HEK293T (cell line): ENCODE measurements around the gene RANBP3.

Source experiments
- CTCF ChIA-PET: fragments of 350-600 bp; formaldehyde crosslinking; extraction: SDS; loops from one replicate; lab custom pipeline; 2021; ENCODE audit warnings: antibody characterized with exemption, inconsistent platforms; lab: Yijun Ruan, JAX
- POLR2A ChIA-PET: fragments of 350-600 bp; formaldehyde crosslinking; extraction: SDS; loops from one replicate; lab custom pipeline; 2020; ENCODE audit warnings: antibody characterized with exemption, inconsistent platforms; lab: Yijun Ruan, JAX
- DNase-seq: peaks from one replicate; pipeline ENCODE4 v3.0.0; 2012; ENCODE audit warnings: mixed read lengths; ENCODE audit errors: extremely low spot score
- ARNT ChIP-seq: fragments of 450-650 bp; IDR thresholded peaks from 2 replicates; pipeline ENCODE4 v1.6.1; 2017; ENCODE audit warnings: mild to moderate bottlenecking
- BHLHE40 ChIP-seq: fragments of 450-650 bp; IDR thresholded peaks from 2 replicates; pipeline ENCODE4 v1.6.1; 2016; ENCODE audit warnings: mild to moderate bottlenecking, moderate library complexity, borderline replicate concordance
- CTBP1 ChIP-seq: fragments of 450-650 bp; IDR thresholded peaks from 2 replicates; pipeline ENCODE4 v1.6.1; 2016; ENCODE audit warnings: borderline replicate concordance
- ELF4 ChIP-seq: fragments of 450-650 bp; IDR thresholded peaks from 2 replicates; pipeline ENCODE4 v1.6.1; 2017; ENCODE audit warnings: antibody characterized with exemption
- FOXA1 ChIP-seq: fragments of 450-650 bp; IDR thresholded peaks from 2 replicates; pipeline ENCODE4 v1.6.1; 2016; ENCODE audit warnings: mild to moderate bottlenecking
- FOXK2 ChIP-seq: fragments of 450-650 bp; IDR thresholded peaks from 2 replicates; pipeline ENCODE4 v1.6.1; 2016; ENCODE audit warnings: mild to moderate bottlenecking
- FOXM1 ChIP-seq: fragments of 450-650 bp; IDR thresholded peaks from 2 replicates; pipeline ENCODE4 v1.6.1; 2017; ENCODE audit warnings: mild to moderate bottlenecking, borderline replicate concordance
- HDGF ChIP-seq: fragments of 450-650 bp; IDR thresholded peaks from 2 replicates; pipeline ENCODE4 v1.6.1; 2017; ENCODE audit warnings: antibody characterized with exemption, borderline replicate concordance
- L3MBTL2 ChIP-seq: fragments of 450-650 bp; conservative IDR thresholded peaks from 2 replicates; pipeline ENCODE4 v1.6.1; 2016; ENCODE audit warnings: mild to moderate bottlenecking
- LEF1 ChIP-seq: fragments of 450-650 bp; IDR thresholded peaks from 2 replicates; pipeline ENCODE4 v1.6.1; 2017; ENCODE audit warnings: mild to moderate bottlenecking, borderline replicate concordance
- NFRKB ChIP-seq: fragments of 450-650 bp; IDR thresholded peaks from 2 replicates; pipeline ENCODE4 v1.6.1; 2016; ENCODE audit warnings: mild to moderate bottlenecking, moderate library complexity
- SP1 ChIP-seq: fragments of 450-650 bp; IDR thresholded peaks from 2 replicates; pipeline ENCODE4 v1.6.1; 2017
- SUZ12 ChIP-seq: fragments of 450-650 bp; IDR thresholded peaks from 2 replicates; pipeline ENCODE4 v1.6.1; 2016; ENCODE audit warnings: mild to moderate bottlenecking
- TARDBP ChIP-seq: fragments of 450-650 bp; IDR thresholded peaks from 2 replicates; pipeline ENCODE4 v1.6.1; 2016
- ZNF384 ChIP-seq: fragments of 450-650 bp; IDR thresholded peaks from 2 replicates; pipeline ENCODE4 v1.6.1; 2016
- TF ChIP-seq, protein P1 (sequence below): fragments of 450-650 bp; IDR thresholded peaks from 2 replicates; pipeline ENCODE4 v1.6.1; 2016

RANBP3 gene

DNA sequence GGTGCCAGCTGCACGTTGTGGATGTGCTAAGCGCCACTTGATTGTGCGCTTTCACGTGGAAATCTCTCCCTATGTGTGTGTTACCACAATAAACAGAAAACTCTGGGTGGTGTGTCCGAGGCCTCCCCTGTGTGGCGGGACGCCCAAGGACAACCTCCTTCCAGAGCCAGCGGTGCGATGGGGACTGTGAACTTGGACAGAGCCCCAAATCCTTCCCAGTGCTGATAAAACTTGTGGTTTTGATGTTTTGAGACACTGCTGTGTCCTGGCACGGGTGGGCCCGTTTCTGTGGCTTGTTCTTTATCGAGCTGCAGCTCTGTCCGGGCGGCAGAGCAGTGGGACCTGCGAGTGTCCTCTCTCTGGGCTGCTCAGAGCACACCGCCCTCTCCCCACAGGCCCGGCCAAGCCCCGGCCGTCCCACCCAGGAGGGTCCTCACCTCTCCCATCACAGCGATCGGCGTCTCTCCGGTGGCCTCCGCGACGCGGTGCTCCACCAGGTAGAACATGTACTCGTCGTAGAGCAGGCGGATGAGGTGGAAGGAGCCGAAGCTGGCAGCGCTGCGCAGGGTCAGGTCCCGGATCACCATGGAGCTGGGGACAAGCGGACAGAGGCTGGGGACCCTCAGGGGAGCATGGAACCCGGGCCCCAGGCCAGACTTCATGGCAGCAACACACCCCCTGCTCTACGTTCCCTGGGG, 18.8 kb upstream of the RANBP3 start:
- ChIA-PET POLR2A (no interaction called here), CTCF (interaction anchor here (1.2 to 1.3 kb wide), 2 partner anchors 10 to 20 kb away, joined by 3 read pairs; no protein-coding TSS in a partner anchor)
- TF ChIP-seq ELF4 (no peak), NFRKB (no peak), ARNT (no peak), FOXM1 (no peak), L3MBTL2 (no peak), SUZ12 (no peak), CTBP1 (no peak), ZNF384 (no peak)
- TF ChIP-seq, protein P1, sequence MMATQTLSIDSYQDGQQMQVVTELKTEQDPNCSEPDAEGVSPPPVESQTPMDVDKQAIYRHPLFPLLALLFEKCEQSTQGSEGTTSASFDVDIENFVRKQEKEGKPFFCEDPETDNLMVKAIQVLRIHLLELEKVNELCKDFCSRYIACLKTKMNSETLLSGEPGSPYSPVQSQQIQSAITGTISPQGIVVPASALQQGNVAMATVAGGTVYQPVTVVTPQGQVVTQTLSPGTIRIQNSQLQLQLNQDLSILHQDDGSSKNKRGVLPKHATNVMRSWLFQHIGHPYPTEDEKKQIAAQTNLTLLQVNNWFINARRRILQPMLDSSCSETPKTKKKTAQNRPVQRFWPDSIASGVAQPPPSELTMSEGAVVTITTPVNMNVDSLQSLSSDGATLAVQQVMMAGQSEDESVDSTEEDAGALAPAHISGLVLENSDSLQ = no peak
- DNase-seq = no peak

DNA sequence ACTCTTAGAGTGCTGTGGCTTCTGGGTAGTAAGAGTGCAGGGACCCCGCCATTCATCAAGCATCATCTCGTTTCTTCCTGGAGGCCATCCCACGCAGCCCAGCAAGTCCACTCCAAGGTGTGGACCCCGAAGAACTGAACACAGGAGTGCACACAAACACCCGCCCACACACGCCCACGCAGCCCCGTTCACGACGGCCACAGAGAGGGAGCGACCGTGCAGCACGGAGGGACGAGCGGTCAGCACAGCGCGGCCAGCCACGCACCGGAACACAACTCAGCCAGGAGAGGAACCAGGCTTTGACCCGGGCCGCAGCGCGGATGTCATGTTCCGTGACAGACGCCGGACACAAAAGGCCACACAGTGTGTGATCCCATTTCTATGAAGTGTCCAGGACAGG, 18.2 kb upstream of the RANBP3 start:
- ChIA-PET CTCF (no interaction called here), POLR2A (no interaction called here)
- no peak for DNase-seq
- TF ChIP-seq BHLHE40 = no peak
- TF ChIP-seq CTBP1 = no peak
- TF ChIP-seq LEF1 = no peak
- TF ChIP-seq FOXM1 = no peak
- TF ChIP-seq L3MBTL2 = no peak
- no peak for TF ChIP-seq FOXA1

DNA sequence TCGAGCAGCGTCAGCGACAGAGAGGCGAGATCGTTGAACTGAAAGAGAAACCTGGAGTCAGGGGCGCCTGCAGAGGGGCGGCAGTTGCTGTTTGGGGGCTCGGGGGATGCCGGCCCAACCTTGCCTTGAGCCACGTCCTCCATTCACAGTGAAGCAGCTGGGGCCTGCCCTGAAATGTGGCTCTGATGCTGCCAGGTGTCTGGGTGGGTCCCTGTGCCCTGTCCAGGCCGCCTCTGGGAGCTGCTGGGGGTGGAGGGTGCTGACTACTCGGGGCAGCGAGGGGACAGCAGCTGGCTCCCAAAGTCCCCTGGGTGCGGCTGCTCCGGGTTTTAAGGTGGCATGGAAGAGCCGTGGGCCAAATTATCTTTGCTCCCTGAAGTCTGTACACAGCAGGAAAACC, 17.7 kb upstream of the RANBP3 start:
- TF ChIP-seq SUZ12 (no peak), FOXK2 (no peak), FOXA1 (no peak), HDGF (no peak), NFRKB (no peak), BHLHE40 (no peak), LEF1 (no peak), ARNT (no peak), FOXM1 (no peak), TARDBP (no peak), SP1 (no peak), ZNF384 (no peak), L3MBTL2 (no peak), CTBP1 (no peak), ELF4 (no peak)
- TF ChIP-seq, protein P1 = no peak
- no peak for DNase-seq
- CTCF ChIA-PET = no interaction called here
- POLR2A ChIA-PET = no interaction called here

DNA sequence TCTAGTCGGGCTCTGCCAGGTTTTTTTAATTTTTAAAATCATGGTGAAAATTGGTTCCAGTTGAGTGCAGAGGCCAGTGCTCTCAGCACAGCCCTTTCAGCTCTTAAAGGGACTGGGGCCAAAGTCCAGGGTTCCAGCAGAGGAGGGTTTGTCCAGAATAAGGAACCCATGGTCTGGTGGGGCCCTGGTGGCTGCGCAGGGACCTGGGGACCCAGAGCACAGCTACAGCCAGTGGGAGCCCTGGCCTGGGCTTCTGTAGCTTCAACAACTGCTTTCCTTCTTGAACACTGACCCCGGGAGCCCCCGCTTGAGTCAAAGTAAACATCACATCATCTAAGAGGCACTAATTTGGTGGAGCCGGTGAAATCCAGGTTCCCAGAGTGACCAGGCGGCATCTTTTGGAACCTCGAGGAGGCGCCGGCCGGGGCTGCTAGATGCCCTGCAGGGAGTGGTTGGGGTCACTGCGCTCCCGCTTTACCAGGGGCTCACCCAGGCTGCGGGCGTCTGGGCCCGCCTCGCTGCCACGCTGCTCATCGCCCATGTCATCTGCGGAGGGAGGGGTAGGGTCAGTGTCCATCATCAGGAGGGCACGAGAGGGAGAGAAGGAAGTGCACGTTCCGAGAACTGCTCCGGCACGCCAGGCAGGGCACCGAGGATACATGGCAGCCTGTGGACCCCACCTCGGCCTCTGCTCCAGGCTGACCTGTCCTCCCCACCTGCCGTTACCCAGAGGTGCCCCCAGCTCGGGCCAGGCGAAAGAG, 16.6 kb upstream of the RANBP3 start:
- DNase-seq = no peak
- TF ChIP-seq FOXM1 (no peak), FOXA1 (no peak), FOXK2 (no peak), SP1 (no peak), TARDBP (no peak), HDGF (no peak), ZNF384 (no peak), BHLHE40 (no peak), LEF1 (no peak), NFRKB (no peak), CTBP1 (no peak), ARNT (no peak), ELF4 (no peak), SUZ12 (no peak), L3MBTL2 (no peak)
- TF ChIP-seq, protein P1 = no peak
- POLR2A ChIA-PET = no interaction called here
- CTCF ChIA-PET = no interaction called here

DNA sequence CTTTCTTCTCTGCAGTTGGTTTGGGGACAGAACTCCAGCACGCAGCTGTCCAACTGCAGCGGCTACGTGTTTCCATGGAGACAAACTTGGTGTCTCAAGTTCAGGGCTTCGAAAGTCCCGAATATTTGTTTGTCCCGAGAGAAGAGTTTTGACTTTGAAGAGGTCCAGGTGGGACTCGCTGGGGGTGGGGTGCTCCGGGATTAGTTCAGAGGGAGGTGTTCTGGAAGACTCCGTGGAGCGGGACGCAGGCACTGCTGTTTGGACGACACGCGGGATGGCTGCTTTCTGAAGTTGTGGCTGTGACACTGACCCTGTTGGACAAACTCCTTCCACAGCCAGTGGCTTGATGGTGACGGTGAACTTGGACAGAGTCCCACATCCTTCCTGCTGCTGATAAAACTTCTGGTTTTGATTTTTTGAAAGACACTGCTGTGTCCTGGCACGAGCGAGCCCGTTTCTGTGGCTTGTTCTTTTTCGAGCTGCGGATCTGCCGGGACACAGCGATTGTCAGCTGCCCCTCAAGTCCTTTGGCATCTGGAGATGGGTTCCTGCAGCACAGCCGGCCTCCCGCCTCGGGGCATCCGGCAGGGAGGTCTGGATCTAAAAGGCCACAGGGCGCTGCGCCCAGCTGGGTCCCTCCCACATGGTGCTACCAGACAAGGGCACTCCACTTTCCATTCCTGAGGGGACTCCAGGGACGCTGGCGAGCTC, 15.9 kb upstream of the RANBP3 start:
- ChIA-PET POLR2A (interaction anchor here (1.2 kb wide), 1 partner anchor 14 kb away, joined by 5 read pairs; no protein-coding TSS in a partner anchor), CTCF (interaction anchor here (1.1 kb wide), 1 partner anchor 29 kb away, joined by 3 read pairs; no protein-coding TSS in a partner anchor)

More for the DNA sequence above, 15.9 kb upstream of the RANBP3 start:
- no peak for DNase-seq
- TF ChIP-seq FOXK2 = no peak
- no peak for TF ChIP-seq TARDBP
- TF ChIP-seq FOXM1 = no peak
- no peak for TF ChIP-seq NFRKB
- TF ChIP-seq, protein P1 = no peak
- TF ChIP-seq FOXA1 = no peak
- TF ChIP-seq HDGF = no peak
- no peak for TF ChIP-seq SP1
- TF ChIP-seq LEF1 = no peak
- TF ChIP-seq ARNT = no peak
- no peak for TF ChIP-seq BHLHE40
- no peak for TF ChIP-seq ZNF384
- TF ChIP-seq L3MBTL2 = no peak
- TF ChIP-seq CTBP1 = no peak
- TF ChIP-seq ELF4 = no peak
